HL-60 (cell line): ENCODE measurements around the gene LCNL1.

Experiments
- CTCF ChIP-seq: IDR thresholded peaks from one replicate; pipeline ENCODE4 v1.5.1; 2011; ENCODE audit warnings: low read length, control low read depth, inconsistent platforms; ENCODE audit not compliant: insufficient read depth
- POLR2AphosphoS5 ChIP-seq: IDR thresholded peaks from 2 replicates; pipeline ENCODE4 v1.6.1; 2012; ENCODE audit warnings: low read depth
- REST ChIP-seq: IDR thresholded peaks from 2 replicates; pipeline ENCODE4 v1.6.1; 2012; ENCODE audit warnings: low read depth; ENCODE audit not compliant: insufficient replicate concordance

- TF ChIP-seq REST, result no peak
- no peak for TF ChIP-seq POLR2AphosphoS5
- no peak for TF ChIP-seq CTCF
Observed at GRCh38 chr9:136937186-136938001, 45.4 kb upstream of the LCNL1 start.
